ENCODE results near the gene MAGI2. TPM values are rescaled to one million over a fixed set of nuclear protein-coding genes. Genes with fewer than 3 reads are reported as not detected.
"Not testable (repeated sequence)": the region's sequence is repeated elsewhere in the genome, so short reads cannot be mapped to it uniquely, and the experiment has no call there.

Gene MAGI2
- polyA plus RNA-seq, 1 donor, result 4.2 TPM

- no peak for DNase-seq
Measured at GRCh38 chr7:78011642-78012041, 1441.8 kb downstream of the MAGI2 start.

DNA sequence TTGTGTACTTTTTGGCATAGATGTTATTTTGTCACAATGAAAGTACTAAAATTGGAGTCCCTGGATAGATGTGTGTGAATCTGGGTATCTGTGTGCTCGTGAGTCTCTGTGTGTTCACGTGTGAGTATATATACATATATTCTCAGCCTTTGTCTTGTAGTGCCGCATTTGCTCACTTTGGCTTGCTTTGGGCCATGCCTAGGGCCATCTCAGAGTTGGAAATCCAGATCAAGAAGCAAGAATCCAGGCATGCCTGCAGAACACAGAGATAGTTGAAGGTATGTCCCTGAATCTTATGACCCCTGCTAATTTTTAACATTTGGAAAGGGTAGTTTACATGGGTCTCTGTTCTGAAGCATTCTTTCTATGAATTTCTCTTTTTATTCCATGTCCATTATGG lies 1446.2 kb downstream of the MAGI2 start:
- DNase-seq, result no peak

DNA sequence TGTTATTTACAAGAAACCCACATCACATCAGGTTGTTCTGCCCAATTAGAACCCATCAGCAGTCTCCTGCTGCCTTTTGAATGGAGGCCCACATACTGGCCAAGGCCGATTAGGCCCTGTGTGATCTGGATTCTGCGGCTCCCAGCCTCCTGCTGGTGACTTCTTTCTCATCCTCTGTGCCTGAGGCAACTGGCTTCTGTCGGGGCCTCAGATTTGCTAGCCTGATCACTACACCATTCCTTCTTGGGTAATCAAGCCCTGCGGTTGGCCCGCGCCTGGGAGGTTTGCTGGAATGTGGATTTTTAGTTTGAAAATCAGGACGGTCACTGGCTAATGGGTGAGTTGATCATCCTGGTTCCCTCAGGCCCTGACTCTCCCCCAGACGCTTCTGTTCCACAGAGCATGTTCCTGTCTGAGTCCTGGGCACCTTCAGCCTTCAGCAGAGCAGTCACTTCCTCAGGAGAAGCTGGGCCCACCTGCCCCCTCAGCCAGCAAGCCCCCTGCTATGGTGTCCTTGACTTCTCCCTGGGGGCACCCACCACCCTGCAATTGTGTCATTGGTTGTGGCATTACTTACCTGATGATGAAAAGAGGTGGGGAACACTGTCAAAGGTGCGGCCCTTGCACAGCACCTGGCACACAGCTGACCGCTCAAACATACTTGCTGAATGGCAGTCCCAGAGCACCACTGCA lies 1447.3 kb downstream of the MAGI2 start:
- DNase-seq, result no peak

DNA sequence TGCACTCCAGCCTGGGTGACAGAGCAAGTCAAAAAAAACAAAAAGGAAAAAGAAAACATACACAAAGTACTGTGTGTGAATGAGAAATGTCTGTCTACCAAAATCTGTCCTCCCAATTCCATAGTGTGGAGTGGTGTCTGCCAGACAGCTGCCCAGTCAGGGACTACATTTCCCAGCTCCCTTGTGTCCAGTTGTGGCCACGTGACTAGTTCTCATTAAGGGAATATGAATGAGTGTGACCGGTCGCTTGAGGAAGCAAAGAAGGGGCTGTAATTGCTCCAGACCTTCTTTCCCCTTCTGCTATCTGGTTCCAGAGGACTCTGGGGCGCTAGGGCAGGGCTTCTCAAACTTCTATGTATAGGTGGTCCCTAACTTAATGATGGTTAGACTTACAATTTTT lies 1450.8 kb downstream of the MAGI2 start:
- DNase-seq, result no peak

GRCh38 chr7:78002021-78002420 lies 1451.4 kb downstream of the MAGI2 start:
- DNase-seq, result no peak

- DNase-seq, result not testable (repeated sequence)
Measured at GRCh38 chr7:77999168-77999567, 1454.3 kb downstream of the MAGI2 start.

- DNase-seq, result no peak
Measured at GRCh38 chr7:77995717-77996116, 1457.8 kb downstream of the MAGI2 start.

DNA sequence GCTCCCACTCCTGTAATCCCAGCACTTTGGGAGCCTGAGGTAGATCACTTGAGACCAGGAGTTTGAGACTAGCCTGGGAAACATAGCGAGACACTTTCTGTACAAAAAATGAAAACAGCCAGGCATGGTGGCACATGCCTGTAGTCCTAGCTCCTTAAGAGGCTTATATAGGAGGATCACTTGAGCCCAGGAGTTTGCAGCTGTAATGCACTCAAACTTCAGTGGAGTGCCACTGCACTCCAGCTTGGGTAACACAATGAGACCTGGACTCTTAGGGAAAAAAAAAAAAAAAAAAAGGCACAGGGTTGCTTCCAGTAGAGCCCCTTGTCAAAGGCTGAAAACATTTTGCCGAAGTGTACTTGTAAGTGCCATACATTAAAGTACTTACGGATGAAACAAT lies 1459.6 kb downstream of the MAGI2 start:
- no peak for DNase-seq

DNA sequence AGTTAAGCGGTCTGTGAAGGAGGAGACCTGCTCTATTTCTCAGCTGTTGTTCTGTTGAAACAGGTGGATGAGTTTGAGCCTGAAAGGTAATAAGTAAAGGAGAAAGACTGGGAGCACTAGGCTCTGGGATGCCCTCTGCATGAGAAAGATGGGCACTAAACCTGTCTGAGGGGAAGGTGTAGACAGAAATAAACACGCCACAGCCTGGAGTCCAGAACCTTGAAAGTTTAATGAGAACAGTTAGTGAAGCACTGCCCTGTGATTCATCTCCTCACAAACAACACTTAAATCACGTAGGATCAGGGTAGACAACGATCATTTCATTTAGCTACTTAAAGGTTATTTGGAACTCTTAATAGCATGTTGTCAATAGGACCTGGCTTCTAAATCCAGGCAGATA lies 1461.8 kb downstream of the MAGI2 start:
- no peak for DNase-seq

GRCh38 chr7:77989981-77990566 lies 1463.4 kb downstream of the MAGI2 start:
- no peak for DNase-seq

DNA sequence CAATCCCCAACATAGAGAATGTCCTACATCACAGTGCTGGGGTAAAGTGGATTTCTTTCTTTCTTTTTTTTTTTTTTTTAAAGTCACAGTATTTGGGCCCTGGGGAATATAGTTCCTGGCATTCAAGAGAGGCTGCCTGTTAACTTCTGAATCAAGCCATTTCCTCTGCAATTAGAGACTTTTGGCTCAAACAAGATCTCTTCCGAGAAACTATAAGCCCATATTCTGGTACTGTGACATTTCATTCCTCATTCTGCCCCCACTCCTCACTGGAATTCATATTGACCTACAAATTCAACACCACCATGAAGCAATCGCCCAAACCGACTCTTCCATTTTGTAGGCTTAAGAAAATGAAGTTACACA lies 1467.5 kb downstream of the MAGI2 start:
- DNase-seq, result no peak

DNA sequence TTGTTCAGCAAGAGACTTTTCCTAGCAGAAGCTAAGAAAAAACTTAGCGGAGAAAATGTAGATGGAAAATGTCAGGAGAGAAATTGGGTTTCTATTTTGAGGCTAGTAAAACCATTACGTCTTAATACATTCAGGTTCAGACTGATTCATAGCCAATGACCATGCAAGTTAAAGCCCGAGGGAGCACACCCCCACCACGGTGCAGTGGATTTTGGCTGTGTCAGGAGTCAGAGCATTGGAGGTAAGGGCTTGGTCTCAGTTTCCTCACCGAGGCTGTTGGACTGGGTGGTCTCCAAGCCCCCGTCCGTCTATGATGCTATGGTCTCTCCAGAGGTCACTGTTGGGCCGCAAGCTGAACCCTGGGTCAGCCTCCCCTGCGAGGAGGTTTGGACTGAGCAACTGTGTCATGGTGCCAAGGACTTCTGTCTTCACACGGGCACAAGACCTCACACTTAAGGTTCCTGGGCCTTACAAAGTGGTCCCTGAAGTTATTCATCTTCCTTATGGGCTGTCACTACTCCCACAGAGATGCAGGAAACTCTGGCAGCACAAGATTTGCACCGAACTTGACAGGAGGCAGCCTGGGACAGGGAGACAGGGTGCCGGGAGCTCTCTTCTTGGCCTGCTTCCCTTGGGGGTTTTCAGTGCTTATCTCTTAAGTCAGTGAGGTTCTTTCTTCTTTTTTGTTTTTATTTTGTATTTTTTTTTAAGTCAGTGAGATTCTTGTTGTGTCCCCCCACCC lies 1468.1 kb downstream of the MAGI2 start:
- no peak for DNase-seq

- no peak for DNase-seq
Measured at GRCh38 chr7:77983973-77984372, 1469.5 kb downstream of the MAGI2 start.

DNA sequence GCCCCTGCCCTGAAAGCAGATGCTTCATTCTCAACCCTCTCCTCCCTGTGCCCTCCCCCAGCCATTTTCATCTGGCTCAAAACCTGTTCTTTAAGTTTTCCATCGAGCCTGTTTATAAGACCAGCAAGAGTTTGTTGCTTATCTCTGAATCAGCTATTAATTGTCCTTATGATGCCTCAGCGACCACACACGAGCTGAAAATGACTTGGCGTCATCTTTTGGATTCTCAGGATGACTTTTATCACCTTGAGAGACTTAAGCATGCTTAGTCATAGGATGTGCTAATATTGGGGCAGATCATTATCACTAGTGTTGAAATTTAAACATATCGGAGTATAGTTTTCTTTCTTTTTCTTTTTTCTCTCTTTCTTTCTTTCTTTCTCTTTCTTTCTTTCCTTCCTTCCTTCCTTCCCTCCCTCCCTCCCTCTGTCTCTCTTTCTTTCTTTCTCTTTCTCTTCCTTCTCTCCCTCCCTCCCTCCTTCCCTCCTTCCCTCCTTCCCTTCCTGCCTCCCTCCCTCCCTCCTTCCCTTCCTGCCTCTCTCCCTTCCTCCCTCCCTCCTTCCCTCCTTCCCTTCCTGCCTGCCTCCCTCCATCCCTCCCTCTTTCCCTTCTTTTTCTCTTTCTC lies 1470.4 kb downstream of the MAGI2 start:
- no peak for DNase-seq

- DNase-seq, result no peak
Measured at GRCh38 chr7:77980087-77980713, 1473.3 kb downstream of the MAGI2 start.

GRCh38 chr7:77979219-77979618 lies 1474.2 kb downstream of the MAGI2 start:
- no peak for DNase-seq

DNA sequence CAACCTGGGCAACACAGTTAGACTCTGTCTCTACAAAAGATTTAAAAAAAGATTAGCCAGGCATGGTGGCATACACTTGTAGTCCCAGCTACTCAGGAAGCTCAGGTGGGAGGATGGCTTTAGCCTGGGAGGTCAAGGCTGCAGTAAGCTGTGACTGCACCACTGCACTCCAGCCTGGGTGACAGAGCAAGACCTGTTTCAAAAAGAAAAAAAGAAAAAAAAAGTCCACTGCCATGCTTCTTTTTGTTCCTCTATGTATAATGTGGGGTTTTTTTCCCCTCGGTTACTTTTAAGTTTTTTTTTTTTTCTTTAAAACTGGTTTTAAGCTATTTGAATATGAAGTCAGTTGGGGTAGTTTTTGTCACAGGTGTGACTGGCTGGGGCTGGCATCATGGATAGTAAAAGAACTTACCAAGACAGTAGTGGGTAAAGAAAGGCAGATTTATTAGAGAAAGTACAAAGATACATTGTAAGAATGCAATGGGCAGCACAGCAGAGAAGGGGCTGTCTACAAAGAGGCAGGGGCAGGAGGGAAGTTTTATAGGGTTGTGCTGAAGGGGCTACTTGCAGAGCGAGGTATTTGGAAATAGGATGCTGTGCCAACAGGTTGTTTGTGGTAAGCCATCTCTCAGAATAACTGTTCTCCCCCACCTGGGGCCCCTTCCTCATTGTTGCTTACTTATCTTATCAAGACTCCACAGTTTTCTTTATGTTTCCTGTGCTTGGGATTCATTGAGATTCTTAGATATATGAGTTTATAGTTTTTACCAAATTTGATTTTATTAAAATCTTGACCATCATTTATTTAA lies 1477.6 kb downstream of the MAGI2 start:
- DNase-seq, result no peak

- peak; percentile 7 for DNase-seq
Measured at GRCh38 chr7:77971726-77972125, 1481.7 kb downstream of the MAGI2 start.

DNA sequence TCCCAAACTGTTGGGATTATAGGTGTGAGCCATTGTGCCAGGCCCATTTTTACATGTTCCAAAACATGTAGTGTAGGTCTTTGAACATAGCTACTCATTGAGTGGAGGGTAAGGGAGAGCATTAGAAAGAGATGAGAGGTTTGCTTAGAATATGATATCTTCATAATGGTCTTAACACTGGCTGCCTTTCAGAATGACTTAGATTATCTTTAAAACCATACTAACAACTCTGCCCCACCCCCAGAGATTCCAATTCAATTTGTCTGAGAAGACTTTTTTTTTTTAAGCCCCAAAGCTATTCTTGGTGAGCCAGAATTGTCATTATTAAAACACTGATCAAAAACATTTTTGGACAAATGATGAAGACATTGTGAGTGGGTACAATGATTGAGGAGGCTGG lies 1486.0 kb downstream of the MAGI2 start:
- no peak for DNase-seq

Measured in hindlimb muscle (tissue), 1 donor.